22Rv1 (cell line): ENCODE data around the gene PTPRJ.

Experiments used
- CTCF ChIP-seq: fragments of 450-650 bp; IDR thresholded peaks from 2 replicates; pipeline ENCODE4 v1.5.1; 2017; ENCODE audit warnings: mild to moderate bottlenecking
- ZFX ChIP-seq: fragments of 450-650 bp; IDR thresholded peaks from 2 replicates; pipeline ENCODE4 v1.6.1; 2017; ENCODE audit warnings: antibody characterized with exemption, borderline replicate concordance

GRCh38 chr11:48040830-48041444 lies 60.6 kb downstream of the PTPRJ start:
- TF ChIP-seq CTCF: no peak
- TF ChIP-seq ZFX: no peak
